ENCODE data around the gene GLUL.

GLUL gene

DNA sequence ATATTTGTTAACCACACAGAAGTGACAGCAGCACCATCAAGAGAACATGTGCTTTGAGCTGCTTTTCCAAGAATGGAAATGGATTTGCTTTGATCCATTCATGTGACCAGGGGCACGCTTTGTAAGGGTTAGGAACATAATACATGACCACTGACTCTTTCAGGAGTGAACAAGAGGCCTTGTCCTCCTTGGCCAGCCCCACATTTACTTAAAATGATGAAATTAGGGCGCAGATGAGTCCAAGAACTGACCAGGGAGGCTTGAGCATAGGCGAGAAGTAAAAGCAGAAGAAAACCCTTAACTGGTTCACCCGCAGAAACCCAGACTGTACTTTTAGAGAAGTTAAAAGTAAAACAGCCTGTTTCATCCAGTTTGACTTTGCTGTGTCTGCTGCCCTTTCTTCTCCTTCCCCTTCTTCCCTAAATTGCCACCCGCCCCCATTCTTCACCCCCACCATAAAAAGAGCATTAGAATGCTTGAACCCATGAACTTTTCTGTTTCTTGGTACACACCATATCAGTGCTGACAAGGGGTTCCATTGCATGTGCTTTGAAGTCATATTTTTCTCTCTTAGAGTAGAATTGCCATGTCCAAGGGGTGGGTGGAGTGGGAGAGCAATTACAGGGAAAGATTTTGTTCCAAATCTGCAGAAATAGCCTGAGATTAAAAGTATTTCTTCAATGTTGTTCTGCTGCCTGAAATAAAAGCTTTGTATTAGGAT, 2.6 kb upstream of the GLUL start:
- ChIA-PET CTCF (interaction anchor here (1.0 to 2.9 kb wide), 4 partner anchors 251 to 313 kb away, joined by 3 to 29 read pairs (median 4); no protein-coding TSS in a partner anchor), POLR2A (no interaction called here)
- no peak for DNase-seq (ENCODE audit: extremely low spot score)
- TF ChIP-seq L3MBTL2 (conservative IDR thresholded peaks at IDR 0.05) (no peak), ELF4 (IDR thresholded peaks at IDR 0.05) (no peak), SUZ12 (IDR thresholded peaks at IDR 0.05) (no peak), NFRKB (IDR thresholded peaks at IDR 0.05) (no peak), ZNF384 (IDR thresholded peaks at IDR 0.05) (no peak), FOXK2 (IDR thresholded peaks at IDR 0.05) (no peak), LEF1 (IDR thresholded peaks at IDR 0.05; ENCODE audit: borderline replicate concordance) (no peak), BHLHE40 (IDR thresholded peaks at IDR 0.05; ENCODE audit: borderline replicate concordance) (no peak), HDGF (IDR thresholded peaks at IDR 0.05; ENCODE audit: borderline replicate concordance) (no peak), SP1 (IDR thresholded peaks at IDR 0.05) (no peak), TARDBP (IDR thresholded peaks at IDR 0.05) (no peak), FOXA1 (IDR thresholded peaks at IDR 0.05) (no peak), ARNT (IDR thresholded peaks at IDR 0.05) (no peak), FOXM1 (IDR thresholded peaks at IDR 0.05; ENCODE audit: borderline replicate concordance) (no peak)
- TF ChIP-seq, protein P1, sequence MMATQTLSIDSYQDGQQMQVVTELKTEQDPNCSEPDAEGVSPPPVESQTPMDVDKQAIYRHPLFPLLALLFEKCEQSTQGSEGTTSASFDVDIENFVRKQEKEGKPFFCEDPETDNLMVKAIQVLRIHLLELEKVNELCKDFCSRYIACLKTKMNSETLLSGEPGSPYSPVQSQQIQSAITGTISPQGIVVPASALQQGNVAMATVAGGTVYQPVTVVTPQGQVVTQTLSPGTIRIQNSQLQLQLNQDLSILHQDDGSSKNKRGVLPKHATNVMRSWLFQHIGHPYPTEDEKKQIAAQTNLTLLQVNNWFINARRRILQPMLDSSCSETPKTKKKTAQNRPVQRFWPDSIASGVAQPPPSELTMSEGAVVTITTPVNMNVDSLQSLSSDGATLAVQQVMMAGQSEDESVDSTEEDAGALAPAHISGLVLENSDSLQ (IDR thresholded peaks at IDR 0.05) = no peak

DNA sequence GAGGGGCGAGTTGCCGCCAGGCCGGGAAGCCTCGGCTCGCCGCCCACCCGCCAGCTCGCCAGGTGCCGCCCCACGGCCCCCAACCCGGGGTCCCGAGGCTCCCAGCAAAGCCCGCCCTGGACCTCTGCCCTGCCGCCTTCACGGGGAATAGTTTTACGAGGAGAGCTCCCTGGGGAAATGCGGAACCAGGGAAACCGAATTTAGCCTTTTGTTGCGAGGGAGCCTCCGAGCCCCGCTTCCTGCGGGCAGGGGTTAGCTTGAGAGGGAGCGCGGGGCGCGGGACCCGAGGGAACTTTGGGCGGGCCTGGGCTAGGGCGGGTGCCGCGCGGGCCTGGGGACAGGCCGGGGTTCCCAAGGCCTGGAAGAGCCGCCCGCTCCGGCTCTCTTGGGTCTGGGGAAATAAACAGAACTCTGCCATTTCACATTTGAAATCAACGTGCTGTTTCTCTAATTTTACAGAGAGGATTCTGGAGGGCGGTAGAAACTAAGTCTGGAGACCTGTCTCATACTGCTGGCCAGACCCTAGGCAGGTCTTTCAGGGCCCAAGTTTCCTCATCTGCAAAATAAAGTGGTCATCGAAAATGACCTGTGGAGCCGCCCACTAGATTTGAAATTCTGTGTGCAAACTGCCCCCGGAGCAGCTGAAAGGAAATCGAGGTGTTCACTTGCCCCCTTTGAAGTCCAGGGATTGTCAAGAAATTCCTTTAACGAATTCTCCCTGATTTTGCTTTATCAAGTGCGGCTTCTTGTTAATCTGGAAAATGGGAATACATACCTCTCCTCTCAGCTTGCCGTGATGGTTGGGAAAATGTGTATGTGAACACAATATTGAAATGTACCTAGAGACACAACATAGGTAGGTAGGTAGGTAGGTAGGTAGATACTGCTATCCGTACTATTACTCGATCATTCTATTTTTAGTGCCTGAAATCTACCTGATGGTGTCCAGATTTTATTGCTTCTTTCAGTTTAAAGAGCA, 749 bp upstream of the GLUL start:
- no peak for TF ChIP-seq HDGF (IDR thresholded peaks at IDR 0.05; ENCODE audit: borderline replicate concordance)
- TF ChIP-seq FOXM1 (IDR thresholded peaks at IDR 0.05; ENCODE audit: borderline replicate concordance) = no peak
- TF ChIP-seq NFRKB (IDR thresholded peaks at IDR 0.05) = no peak
- TF ChIP-seq FOXK2 (IDR thresholded peaks at IDR 0.05) = no peak
- no peak for TF ChIP-seq CTBP1 (IDR thresholded peaks at IDR 0.05; ENCODE audit: borderline replicate concordance)
- no peak for TF ChIP-seq ZNF384 (IDR thresholded peaks at IDR 0.05)
- TF ChIP-seq ELF4 (IDR thresholded peaks at IDR 0.05) = no peak
- TF ChIP-seq BHLHE40 (IDR thresholded peaks at IDR 0.05; ENCODE audit: borderline replicate concordance) = no peak
- TF ChIP-seq, protein P1 (IDR thresholded peaks at IDR 0.05) = no peak
- TF ChIP-seq SP1 (IDR thresholded peaks at IDR 0.05) = no peak
- no peak for TF ChIP-seq FOXA1 (IDR thresholded peaks at IDR 0.05)
- TF ChIP-seq SUZ12 (IDR thresholded peaks at IDR 0.05) = no peak
- TF ChIP-seq TARDBP (IDR thresholded peaks at IDR 0.05) = no peak
- no peak for TF ChIP-seq LEF1 (IDR thresholded peaks at IDR 0.05; ENCODE audit: borderline replicate concordance)
- TF ChIP-seq ARNT (IDR thresholded peaks at IDR 0.05) = no peak
- no peak for TF ChIP-seq L3MBTL2 (conservative IDR thresholded peaks at IDR 0.05)
- DNase-seq (ENCODE audit: extremely low spot score) = peak; percentile 61
- ChIA-PET POLR2A (interaction anchor here (0.6 to 1.3 kb wide), 13 partner anchors 9 to 323 kb away, joined by 3 to 13 read pairs (median 4); no protein-coding TSS in a partner anchor), CTCF (interaction anchor here (1.7 kb wide), 1 partner anchor 249 kb away, joined by 5 read pairs; no protein-coding TSS in a partner anchor)

DNA sequence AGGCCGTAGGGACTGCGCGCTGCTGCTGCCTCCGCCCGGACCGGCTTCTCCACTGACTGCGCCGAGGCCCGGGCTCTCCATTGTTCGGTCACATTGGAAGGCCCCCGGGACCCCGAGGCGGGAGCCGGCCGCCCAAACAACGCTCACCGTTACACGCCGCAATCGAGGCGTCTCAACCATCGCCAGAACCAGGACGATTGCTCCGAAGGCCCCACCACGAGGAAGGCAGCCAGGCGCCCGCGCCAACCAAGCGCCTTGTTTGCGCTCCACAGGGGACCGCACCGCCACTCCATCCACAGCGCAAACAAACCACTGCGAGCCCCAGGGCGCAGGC, 595 bp downstream of the GLUL start:
- POLR2A ChIA-PET = no interaction called here
- TF ChIP-seq HDGF (IDR thresholded peaks at IDR 0.05; ENCODE audit: borderline replicate concordance) (no peak), BHLHE40 (IDR thresholded peaks at IDR 0.05; ENCODE audit: borderline replicate concordance) (no peak), CTBP1 (IDR thresholded peaks at IDR 0.05; ENCODE audit: borderline replicate concordance) (no peak), FOXK2 (IDR thresholded peaks at IDR 0.05) (no peak), FOXM1 (IDR thresholded peaks at IDR 0.05; ENCODE audit: borderline replicate concordance) (no peak), TARDBP (IDR thresholded peaks at IDR 0.05) (no peak), ZNF384 (IDR thresholded peaks at IDR 0.05) (no peak), FOXA1 (IDR thresholded peaks at IDR 0.05) (no peak), NFRKB (IDR thresholded peaks at IDR 0.05) (no peak), ARNT (IDR thresholded peaks at IDR 0.05) (no peak), SP1 (IDR thresholded peaks at IDR 0.05) (no peak), SUZ12 (IDR thresholded peaks at IDR 0.05) (no peak), L3MBTL2 (conservative IDR thresholded peaks at IDR 0.05) (no peak), LEF1 (IDR thresholded peaks at IDR 0.05; ENCODE audit: borderline replicate concordance) (no peak), ELF4 (IDR thresholded peaks at IDR 0.05) (no peak)
- TF ChIP-seq, protein P1 (IDR thresholded peaks at IDR 0.05) = no peak
- no peak for DNase-seq (ENCODE audit: extremely low spot score)
- CTCF ChIA-PET = no interaction called here

DNA sequence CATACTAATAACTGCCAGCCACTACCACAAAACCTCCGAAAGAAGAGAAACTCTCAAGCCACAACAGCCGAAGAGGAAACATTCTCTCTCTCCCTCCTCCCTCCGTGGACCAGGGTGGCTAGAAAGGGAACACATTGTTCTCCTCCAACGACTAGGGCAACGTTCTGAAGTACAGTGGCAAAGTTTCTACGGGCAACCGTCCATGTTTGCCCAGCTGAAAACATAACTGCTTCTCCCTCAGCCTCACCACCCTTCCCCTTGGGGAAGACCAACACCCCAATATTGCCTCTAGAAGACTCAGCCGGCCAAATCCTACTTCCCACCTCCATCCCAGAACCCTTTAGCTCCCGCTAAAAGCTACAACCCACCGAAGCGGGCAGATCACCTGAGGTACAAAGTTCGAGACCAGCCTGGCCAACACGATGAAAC, 2.0 kb downstream of the GLUL start:
- TF ChIP-seq ZNF384 (IDR thresholded peaks at IDR 0.05) (no peak), SUZ12 (IDR thresholded peaks at IDR 0.05) (no peak), FOXM1 (IDR thresholded peaks at IDR 0.05; ENCODE audit: borderline replicate concordance) (no peak), FOXK2 (IDR thresholded peaks at IDR 0.05) (no peak), BHLHE40 (IDR thresholded peaks at IDR 0.05; ENCODE audit: borderline replicate concordance) (no peak), NFRKB (IDR thresholded peaks at IDR 0.05) (no peak)
- ChIA-PET POLR2A (no interaction called here), CTCF (no interaction called here)
- DNase-seq (ENCODE audit: extremely low spot score) = no peak

DNA sequence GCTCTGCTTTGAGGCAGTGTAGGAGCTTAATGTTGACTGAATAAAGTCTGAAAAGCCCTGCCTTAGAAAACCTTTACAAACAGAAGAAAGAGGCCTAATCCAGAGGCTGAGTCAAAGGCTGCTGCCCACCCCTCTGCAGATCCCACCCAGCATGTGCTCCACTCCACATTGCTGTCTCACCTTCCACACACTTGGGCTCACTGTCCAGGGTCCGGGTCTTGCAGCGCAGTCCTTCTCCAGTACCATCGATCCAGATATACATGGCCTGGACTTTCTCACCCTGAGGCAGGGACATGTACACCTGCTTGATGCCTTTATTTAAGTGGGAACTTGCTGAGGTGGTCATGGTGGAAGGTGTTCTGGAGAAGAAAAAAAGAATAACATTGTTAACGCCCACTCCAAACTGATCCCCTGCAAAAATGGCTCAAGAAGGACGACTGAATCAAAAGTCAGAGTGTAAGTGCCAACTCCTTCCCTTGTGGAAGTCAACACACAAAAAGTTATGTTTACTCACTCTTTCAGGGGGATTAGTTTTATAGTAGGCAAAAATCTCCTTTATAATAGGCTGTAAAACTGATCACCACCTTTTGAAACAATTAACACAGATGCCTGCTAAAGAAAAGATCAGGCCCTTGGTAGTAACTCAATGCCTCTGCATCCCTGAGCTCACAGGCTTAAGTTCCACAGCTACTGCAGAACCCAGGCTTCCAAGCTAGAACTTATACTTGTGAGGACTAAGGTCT, 3.0 kb downstream of the GLUL start:
- TF ChIP-seq FOXM1 (IDR thresholded peaks at IDR 0.05; ENCODE audit: borderline replicate concordance) (no peak), ZNF384 (IDR thresholded peaks at IDR 0.05) (no peak), NFRKB (IDR thresholded peaks at IDR 0.05) (no peak), BHLHE40 (IDR thresholded peaks at IDR 0.05; ENCODE audit: borderline replicate concordance) (no peak)
- TF ChIP-seq, protein P1 (IDR thresholded peaks at IDR 0.05) = no peak
- ChIA-PET CTCF (no interaction called here), POLR2A (no interaction called here)
- no peak for DNase-seq (ENCODE audit: extremely low spot score)
